A549 (cell line): ENCODE results near the gene KSR1.

ENCODE experiments used
- CHD2 ChIP-seq: fragments of 150-350 bp; IDR thresholded peaks from 2 replicates; pipeline ENCODE4 v1.6.1; 2014; ENCODE audit warnings: low read length; ENCODE audit not compliant: partially characterized antibody
- CTCF ChIP-seq: fragments of >200 bp; sonication (Bioruptor Twin); formaldehyde crosslinking; IDR thresholded peaks from 3 replicates; pipeline ENCODE4 v1.5.1; 2016
- JUN ChIP-seq, 2 experiments: fragments of >200 bp; sonication (Bioruptor Twin); formaldehyde crosslinking; IDR thresholded peaks; 2 replicates in 1 of 2; 3 replicates in 1 of 2; pipeline ENCODE4 v1.6.1; 2016 to 2017
- RAD21 ChIP-seq, 2 experiments: fragments of >200 bp in 1 of 2; sonication (Bioruptor Twin) in 1 of 2; formaldehyde crosslinking in 1 of 2; IDR thresholded peaks in 1 of 2; conservative IDR thresholded peaks in 1 of 2; 2 replicates in 1 of 2; 3 replicates in 1 of 2; pipeline ENCODE4 v1.6.1; 2012 to 2018; ENCODE audit warnings: inconsistent platforms in 1 of 2
- ZC3H11A ChIP-seq: fragments of 450-650 bp; IDR thresholded peaks from 2 replicates; pipeline ENCODE4 v1.6.1; 2014; ENCODE audit warnings: antibody characterized with exemption, mild to moderate bottlenecking

GRCh38 chr17:27481327-27481726 lies 25.1 kb downstream of the KSR1 start:
- TF ChIP-seq CTCF (no peak), JUN (IDR thresholded peaks at IDR 0.05) (no peak), RAD21 (conservative IDR thresholded peaks at IDR 0.05 in 1 of 2, IDR thresholded peaks at IDR 0.05 in 1 of 2) (no peak), ZC3H11A (no peak), CHD2 (no peak)
